ENCODE measurements around the gene PFAS.

Gene PFAS

GRCh38 chr17:8311131-8311790 is 62.2 kb downstream of the PFAS start:
- DNase-seq = no peak

GRCh38 chr17:8312251-8312650 is 63.2 kb downstream of the PFAS start:
- no peak for DNase-seq

GRCh38 chr17:8312726-8313600 is 63.9 kb downstream of the PFAS start:
- no peak for DNase-seq

- no peak for DNase-seq
Measured at GRCh38 chr17:8314797-8315763, 66.0 kb downstream of the PFAS start.

GRCh38 chr17:8315764-8316217 is 66.7 kb downstream of the PFAS start:
- no peak for DNase-seq

GRCh38 chr17:8318010-8318935 is 69.2 kb downstream of the PFAS start:
- DNase-seq = no peak

Measured in NK-92 treated with Interleukin-12 subunit alpha and Interleukin-12 subunit beta, amount 100 ng/mL, for 24 hours (cell line).